Ovary (tissue), 3 donors: ENCODE results near the gene OR6Y1.

Experiments used
- CTCF ChIP-seq, 3 donors: fragments of 450-650 bp in 2 of 3; fragments of 200-600 bp in 1 of 3; IDR thresholded peaks; one replicate each; pipeline versions ENCODE4 v1.5.1 to v1.8.0; 2016 to 2022; ENCODE audit warnings: antibody characterized with exemption in 3 of 3, mild to moderate bottlenecking in 1 of 3
- EP300 ChIP-seq: sonication (generic); formaldehyde crosslinking; IDR thresholded peaks from one replicate; pipeline ENCODE4 v1.6.1; 2017; ENCODE audit warnings: antibody characterized with exemption
- POLR2A ChIP-seq: fragments of 450-650 bp; IDR thresholded peaks from one replicate; pipeline ENCODE4 v1.6.1; 2017; ENCODE audit warnings: antibody characterized with exemption, mild to moderate bottlenecking, moderate library complexity
- donor health status: DM: no; HTN: no; CAD: no.

GRCh38 chr1:158527190-158527815 is 26.9 kb downstream of the OR6Y1 start:
- TF ChIP-seq CTCF (IDR thresholded peaks at IDR 0.05) (no peak), POLR2A (no peak), EP300 (no peak)
